Stimulated activated CD4-positive, alpha-beta T cell treated with anti-CD3 and anti-CD28 coated beads, Interleukin-1b, Interleukin-23, amount 100 ng/mL, for 1 hour (primary cell): ENCODE measurements around the gene CAMK2D.

ENCODE experiments used
- DNase-seq, 2 donors: peaks; one replicate each; pipeline ENCODE4 v3.0.0-alpha.2; 2020; ENCODE audit warnings: low read depth in 2 of 2

Gene CAMK2D

GRCh38 chr4:113637823-113638561, 123.5 kb downstream of the CAMK2D start:
- no peak for DNase-seq

- no peak for DNase-seq
Measured at GRCh38 chr4:113637363-113637762, 124.2 kb downstream of the CAMK2D start.

- no peak for DNase-seq
Measured at GRCh38 chr4:113636877-113637276, 124.7 kb downstream of the CAMK2D start.

- no peak for DNase-seq
Measured at GRCh38 chr4:113636438-113636818, 125.1 kb downstream of the CAMK2D start.

- no peak for DNase-seq
Measured at GRCh38 chr4:113635739-113636437, 125.7 kb downstream of the CAMK2D start.

- DNase-seq = no peak
Measured at GRCh38 chr4:113634081-113634969, 127.2 kb downstream of the CAMK2D start.

GRCh38 chr4:113633467-113633866, 128.1 kb downstream of the CAMK2D start:
- no peak for DNase-seq

GRCh38 chr4:113628711-113629110, 132.8 kb downstream of the CAMK2D start:
- no peak for DNase-seq

GRCh38 chr4:113627321-113627720, 134.2 kb downstream of the CAMK2D start:
- no peak for DNase-seq

- no peak for DNase-seq
Measured at GRCh38 chr4:113625902-113626301, 135.6 kb downstream of the CAMK2D start.

- no peak for DNase-seq
Measured at GRCh38 chr4:113623274-113623894, 138.2 kb downstream of the CAMK2D start.

GRCh38 chr4:113621633-113622032, 139.9 kb downstream of the CAMK2D start:
- DNase-seq = no peak

GRCh38 chr4:113620032-113620431, 141.5 kb downstream of the CAMK2D start:
- no peak for DNase-seq

GRCh38 chr4:113619526-113619925, 142.0 kb downstream of the CAMK2D start:
- DNase-seq = no peak

GRCh38 chr4:113618205-113618604, 143.3 kb downstream of the CAMK2D start:
- no peak for DNase-seq

GRCh38 chr4:113617195-113617594, 144.3 kb downstream of the CAMK2D start:
- no peak for DNase-seq

- DNase-seq = no peak
Measured at GRCh38 chr4:113616443-113616842, 145.1 kb downstream of the CAMK2D start.

- no peak for DNase-seq
Measured at GRCh38 chr4:113614414-113614813, 147.1 kb downstream of the CAMK2D start.

GRCh38 chr4:113613503-113613902, 148.0 kb downstream of the CAMK2D start:
- no peak for DNase-seq

- no peak for DNase-seq
Measured at GRCh38 chr4:113610537-113610936, 151.0 kb downstream of the CAMK2D start.

- no peak for DNase-seq
Measured at GRCh38 chr4:113607998-113608397, 153.5 kb downstream of the CAMK2D start.

- no peak for DNase-seq
Measured at GRCh38 chr4:113607147-113607720, 154.3 kb downstream of the CAMK2D start.
